HEK293 (cell line): Measurements from ENCODE around the gene SMIM29.
A peak's percentile ranks its signal among the peaks of the same experiment; 100 is the strongest.

ENCODE experiments used
- BCL11A ChIP-seq: fragments of 450-650 bp; formaldehyde crosslinking; IDR thresholded peaks from 2 replicates; pipeline ENCODE4 v1.5.1; 2016; ENCODE audit warnings: low read depth, missing biosample characterization, missing genetic modification characterization
- BCL11B ChIP-seq: fragments of 450-650 bp; formaldehyde crosslinking; IDR thresholded peaks from 2 replicates; pipeline ENCODE4 v1.5.1; 2016; ENCODE audit warnings: low read depth, missing biosample characterization, missing genetic modification characterization
- GFI1B ChIP-seq: fragments of 450-650 bp; formaldehyde crosslinking; IDR thresholded peaks from 2 replicates; pipeline ENCODE4 v1.5.1; 2016; ENCODE audit warnings: missing biosample characterization, missing genetic modification characterization
- INSM2 ChIP-seq: fragments of 450-650 bp; formaldehyde crosslinking; IDR thresholded peaks from 2 replicates; pipeline ENCODE4 v1.5.1; 2016; ENCODE audit warnings: missing biosample characterization, missing genetic modification characterization
- MEIS1 ChIP-seq: sonication (generic); formaldehyde crosslinking; IDR thresholded peaks from 2 replicates; pipeline ENCODE4 v1.8.1; 2022; ENCODE audit warnings: missing genetic modification reagents, mild to moderate bottlenecking, borderline replicate concordance
- OVOL3 ChIP-seq: fragments of 450-650 bp; formaldehyde crosslinking; IDR thresholded peaks from 2 replicates; pipeline ENCODE4 v1.5.1; 2016; ENCODE audit warnings: missing biosample characterization, missing genetic modification characterization
- PRDM1 ChIP-seq: fragments of 450-650 bp; formaldehyde crosslinking; IDR thresholded peaks from 2 replicates; pipeline ENCODE4; 2016; ENCODE audit warnings: missing biosample characterization, missing genetic modification characterization
- PRDM4 ChIP-seq: fragments of 450-650 bp; formaldehyde crosslinking; IDR thresholded peaks from 2 replicates; pipeline ENCODE4 v1.5.1; 2017; ENCODE audit warnings: missing biosample characterization, missing genetic modification characterization
- SP2 ChIP-seq: fragments of 450-650 bp; formaldehyde crosslinking; IDR thresholded peaks from 2 replicates; pipeline ENCODE4 v1.5.1; 2016; ENCODE audit warnings: missing biosample characterization, missing genetic modification characterization
- SP3 ChIP-seq: fragments of 450-650 bp; formaldehyde crosslinking; IDR thresholded peaks from 2 replicates; pipeline ENCODE4 v1.5.1; 2016; ENCODE audit warnings: missing biosample characterization, missing genetic modification characterization
- TRIM28 ChIP-seq: IDR thresholded peaks from 2 replicates; pipeline ENCODE4 v1.6.1; 2011; ENCODE audit warnings: low read length, control low read depth, borderline replicate concordance
- ZBTB6 ChIP-seq: fragments of 450-650 bp; formaldehyde crosslinking; IDR thresholded peaks from 2 replicates; pipeline ENCODE4 v1.5.1; 2017; ENCODE audit warnings: missing biosample characterization, missing genetic modification characterization
- ZNF114 ChIP-seq: fragments of 450-650 bp; formaldehyde crosslinking; IDR thresholded peaks from 2 replicates; pipeline ENCODE4 v1.5.0; 2017; ENCODE audit warnings: missing biosample characterization, missing genetic modification characterization
- ZNF146 ChIP-seq: fragments of 450-650 bp; formaldehyde crosslinking; IDR thresholded peaks from 2 replicates; pipeline ENCODE4 v1.5.1; 2016; ENCODE audit warnings: missing biosample characterization, missing genetic modification characterization
- ZNF16 ChIP-seq: fragments of 450-650 bp; formaldehyde crosslinking; IDR thresholded peaks from 2 replicates; pipeline ENCODE4 v1.5.1; 2016; ENCODE audit warnings: low read depth, missing biosample characterization, missing genetic modification characterization
- ZNF2 ChIP-seq: fragments of 450-650 bp; formaldehyde crosslinking; IDR thresholded peaks from 2 replicates; pipeline ENCODE4 v1.5.1; 2016; ENCODE audit warnings: missing biosample characterization, missing genetic modification characterization
- ZNF26 ChIP-seq: fragments of 450-650 bp; formaldehyde crosslinking; IDR thresholded peaks from 2 replicates; pipeline ENCODE4 v1.5.1; 2016; ENCODE audit warnings: missing biosample characterization, missing genetic modification characterization
- ZNF426 ChIP-seq: fragments of 450-650 bp; formaldehyde crosslinking; IDR thresholded peaks from 2 replicates; pipeline ENCODE4 v1.5.1; 2017; ENCODE audit warnings: missing biosample characterization, missing genetic modification characterization, mild to moderate bottlenecking, inconsistent platforms, moderate library complexity
- ZNF529 ChIP-seq: fragments of 450-650 bp; formaldehyde crosslinking; IDR thresholded peaks from 2 replicates; pipeline ENCODE4 v1.5.1; 2017; ENCODE audit warnings: missing genetic modification characterization, missing biosample characterization; ENCODE audit not compliant: insufficient replicate concordance
- ZNF548 ChIP-seq: fragments of 450-650 bp; formaldehyde crosslinking; IDR thresholded peaks from 2 replicates; pipeline ENCODE4 v1.5.1; 2016; ENCODE audit warnings: missing biosample characterization, missing genetic modification characterization
- ZNF555 ChIP-seq: fragments of 450-650 bp; formaldehyde crosslinking; conservative IDR thresholded peaks from 2 replicates; pipeline ENCODE4 v1.5.1; 2017; ENCODE audit warnings: missing biosample characterization, mild to moderate bottlenecking, missing genetic modification characterization, inconsistent platforms
- ZNF585B ChIP-seq: fragments of 450-650 bp; formaldehyde crosslinking; IDR thresholded peaks from 2 replicates; pipeline ENCODE4 v1.5.1; 2016; ENCODE audit warnings: missing biosample characterization, missing genetic modification characterization

The SMIM29 gene

GRCh38 chr6:34238585-34239499, 10.0 kb downstream of the SMIM29 start (continued):
- TF ChIP-seq ZNF16 (tag by site-specific recombination): no peak
- no peak for TF ChIP-seq BCL11B (tag by site-specific recombination)
- no peak for TF ChIP-seq ZNF585B
- TF ChIP-seq ZNF548 (tag by site-specific recombination): no peak
- no peak for TF ChIP-seq SP2
- TF ChIP-seq ZNF146 (tag by site-specific recombination): no peak
- no peak for TF ChIP-seq GFI1B (tag by site-specific recombination)
- 0 out of 2 replicates have a peak, but pooled peaks have one; percentile 15 for TF ChIP-seq INSM2
- TF ChIP-seq OVOL3 (tag by site-specific recombination): no peak
- TF ChIP-seq ZNF555 (tag by site-specific recombination): no peak
- TF ChIP-seq ZNF529 (tag by site-specific recombination): no peak
- no peak for TF ChIP-seq ZNF426 (tag by site-specific recombination)
- TF ChIP-seq PRDM4 (tag by site-specific recombination): no peak
- TF ChIP-seq BCL11A (tag by site-specific recombination): peak; percentile 52; the same call in 1 of the 2 replicates
- TF ChIP-seq ZNF26 (tag by site-specific recombination): no peak
- no peak for TF ChIP-seq ZNF2 (tag by site-specific recombination)
- no peak for TF ChIP-seq TRIM28
- 0 out of 2 replicates have a peak, but pooled peaks have one; percentile 41 for TF ChIP-seq MEIS1 (CRISPR knock-in tag)
- no peak for TF ChIP-seq ZBTB6 (tag by site-specific recombination)
- no peak for TF ChIP-seq PRDM1
- no peak for TF ChIP-seq ZNF114
- no peak for TF ChIP-seq SP3 (tag by site-specific recombination)
